ENCODE measurements around the gene PCOLCE2.

Gene PCOLCE2

DNA sequence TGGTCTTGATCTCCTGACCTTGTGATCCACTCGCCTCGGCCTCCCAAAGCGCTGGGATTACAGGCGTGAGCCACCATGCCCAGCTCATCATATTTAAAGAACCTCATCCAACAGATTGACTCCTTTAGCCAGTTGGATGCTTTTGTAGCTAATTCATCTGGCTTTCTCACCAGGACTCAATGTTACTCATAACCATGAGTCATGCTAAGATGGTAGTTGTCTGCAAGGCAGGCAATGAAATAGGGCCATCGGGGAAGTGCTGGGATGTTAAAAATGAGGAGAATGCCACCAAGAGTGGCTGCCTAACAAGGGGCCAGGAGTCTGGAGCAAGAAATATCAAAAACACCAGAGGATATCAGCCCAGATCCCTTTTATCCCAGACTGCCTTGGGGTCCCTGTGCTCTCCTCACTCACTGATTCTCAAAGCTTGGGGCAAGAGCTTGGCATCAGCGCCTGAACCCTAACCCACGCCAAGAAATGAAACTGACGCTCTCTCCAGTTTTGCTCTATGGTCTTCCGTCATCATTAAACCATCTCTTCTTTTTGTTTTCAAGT lies 7.4 kb upstream of the PCOLCE2 start:
- Histone ChIP-seq H3K4me2 (ENCODE audit: insufficient read depth, low read length) (no peak overlapping the region), H3K4me3 (ENCODE audit: low read depth in 1 of 2, low read length in 2 of 2) (no peak overlapping the region), H3K79me2 (ENCODE audit: insufficient read depth, low read length) (no peaks in the 10 kb centered on the region), H2AFZ (ENCODE audit: low read depth, low read length) (no peak overlapping the region), H3K27ac (ENCODE audit: low read length) (no peak overlapping the region), H3K9me3 (ENCODE audit: insufficient read depth, low read length, severe bottlenecking) (no peaks in the 10 kb centered on the region), H3K4me1 (ENCODE audit: insufficient read depth, low read length) (no peaks in the 10 kb centered on the region), H3K27me3 (ENCODE audit: insufficient read depth, low read length, poor library complexity) (peaks cover 10% of the 10 kb centered on the region), H3K36me3 (ENCODE audit: insufficient read depth, low read length) (no peaks in the 10 kb centered on the region), H4K20me1 (ENCODE audit: insufficient read depth, low read length) (no peaks in the 10 kb centered on the region), H3K9ac (ENCODE audit: low read depth, low read length) (no peak overlapping the region)
- no peak for DNase-seq
- no peak for ATAC-seq (ENCODE audit: insufficient read depth, low read depth)
- no peak for TF ChIP-seq CTCF (IDR thresholded peaks at IDR 0.05; ENCODE audit: borderline replicate concordance, extremely low read depth, low read length, poor library complexity, severe bottlenecking)
- no peak for TF ChIP-seq EZH2 (IDR thresholded peaks at IDR 0.05; ENCODE audit: borderline replicate concordance, low read depth, low read length, severe bottlenecking)

DNA sequence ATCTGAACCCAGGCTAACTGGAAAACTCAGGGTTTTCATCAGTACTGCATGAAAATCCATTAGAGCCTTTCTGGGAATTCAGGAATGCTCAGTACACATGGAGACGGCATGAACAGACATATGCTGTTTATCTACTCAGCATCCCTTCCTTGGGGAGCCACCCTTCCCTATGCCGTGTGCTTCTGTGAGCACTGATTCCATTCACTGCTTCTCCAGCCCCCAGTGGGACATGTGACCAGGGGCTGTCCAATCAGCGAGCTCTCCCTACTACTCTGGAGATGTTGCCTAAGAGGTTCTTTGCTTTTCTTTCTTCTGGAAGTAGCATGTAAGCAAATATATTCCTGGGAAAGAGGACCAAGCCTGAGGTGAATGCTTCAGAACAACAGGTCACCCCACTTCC lies 5.6 kb upstream of the PCOLCE2 start:
- Histone ChIP-seq H3K4me3 (ENCODE audit: low read depth in 1 of 2, low read length in 2 of 2) (no peak overlapping the region), H3K27me3 (ENCODE audit: insufficient read depth, low read length, poor library complexity) (peaks cover 4% of the 10 kb centered on the region), H3K4me1 (ENCODE audit: insufficient read depth, low read length) (no peaks in the 10 kb centered on the region), H3K9ac (ENCODE audit: low read depth, low read length) (no peak overlapping the region), H4K20me1 (ENCODE audit: insufficient read depth, low read length) (no peaks in the 10 kb centered on the region), H3K9me3 (ENCODE audit: insufficient read depth, low read length, severe bottlenecking) (no peaks in the 10 kb centered on the region), H3K4me2 (ENCODE audit: insufficient read depth, low read length) (no peak overlapping the region), H2AFZ (ENCODE audit: low read depth, low read length) (no peak overlapping the region), H3K79me2 (ENCODE audit: insufficient read depth, low read length) (no peaks in the 10 kb centered on the region), H3K27ac (ENCODE audit: low read length) (no peak overlapping the region), H3K36me3 (ENCODE audit: insufficient read depth, low read length) (no peaks in the 10 kb centered on the region)
- no peak for DNase-seq
- TF ChIP-seq CTCF (IDR thresholded peaks at IDR 0.05; ENCODE audit: borderline replicate concordance, extremely low read depth, low read length, poor library complexity, severe bottlenecking) = no peak
- TF ChIP-seq EZH2 (IDR thresholded peaks at IDR 0.05; ENCODE audit: borderline replicate concordance, low read depth, low read length, severe bottlenecking) = no peak
- ATAC-seq (ENCODE audit: insufficient read depth, low read depth) = no peak

GRCh38 chr3:142892714-142893113 lies 3.8 kb upstream of the PCOLCE2 start:
- H3K4me3 ChIP-seq (ENCODE audit: low read depth in 1 of 2, low read length in 2 of 2) = no peak overlapping the region
- TF ChIP-seq CTCF (IDR thresholded peaks at IDR 0.05; ENCODE audit: borderline replicate concordance, extremely low read depth, low read length, poor library complexity, severe bottlenecking) (no peak), EZH2 (IDR thresholded peaks at IDR 0.05; ENCODE audit: borderline replicate concordance, low read depth, low read length, severe bottlenecking) (no peak)
- H3K27me3 ChIP-seq (ENCODE audit: insufficient read depth, low read length, poor library complexity) = peaks cover under 1% of the 10 kb centered on the region
- H3K36me3 ChIP-seq (ENCODE audit: insufficient read depth, low read length) = no peaks in the 10 kb centered on the region
- no peak overlapping the region for H3K4me2 ChIP-seq (ENCODE audit: insufficient read depth, low read length)
- H3K9me3 ChIP-seq (ENCODE audit: insufficient read depth, low read length, severe bottlenecking) = no peaks in the 10 kb centered on the region
- no peak overlapping the region for H2AFZ ChIP-seq (ENCODE audit: low read depth, low read length)
- H3K4me1 ChIP-seq (ENCODE audit: insufficient read depth, low read length) = no peaks in the 10 kb centered on the region
- no peak overlapping the region for H3K9ac ChIP-seq (ENCODE audit: low read depth, low read length)
- DNase-seq (no peak), ATAC-seq (ENCODE audit: insufficient read depth, low read depth) (no peak)
- no peaks in the 10 kb centered on the region for H3K79me2 ChIP-seq (ENCODE audit: insufficient read depth, low read length)
- H4K20me1 ChIP-seq (ENCODE audit: insufficient read depth, low read length) = no peaks in the 10 kb centered on the region
- no peak overlapping the region for H3K27ac ChIP-seq (ENCODE audit: low read length)

GRCh38 chr3:142890592-142890991 lies 1.7 kb upstream of the PCOLCE2 start:
- DNase-seq = no peak
- Histone ChIP-seq H3K4me2 (ENCODE audit: insufficient read depth, low read length) (no peak overlapping the region), H3K79me2 (ENCODE audit: insufficient read depth, low read length) (no peaks in the 10 kb centered on the region), H3K27ac (ENCODE audit: low read length) (no peak overlapping the region), H3K36me3 (ENCODE audit: insufficient read depth, low read length) (no peaks in the 10 kb centered on the region), H2AFZ (ENCODE audit: low read depth, low read length) (no peak overlapping the region), H3K9ac (ENCODE audit: low read depth, low read length) (no peak overlapping the region), H3K4me3 (ENCODE audit: low read depth in 1 of 2, low read length in 2 of 2) (no peak overlapping the region), H4K20me1 (ENCODE audit: insufficient read depth, low read length) (no peaks in the 10 kb centered on the region), H3K4me1 (ENCODE audit: insufficient read depth, low read length) (no peaks in the 10 kb centered on the region), H3K9me3 (ENCODE audit: insufficient read depth, low read length, severe bottlenecking) (no peaks in the 10 kb centered on the region), H3K27me3 (ENCODE audit: insufficient read depth, low read length, poor library complexity) (no peaks in the 10 kb centered on the region)
- no peak for TF ChIP-seq CTCF (IDR thresholded peaks at IDR 0.05; ENCODE audit: borderline replicate concordance, extremely low read depth, low read length, poor library complexity, severe bottlenecking)
- TF ChIP-seq EZH2 (IDR thresholded peaks at IDR 0.05; ENCODE audit: borderline replicate concordance, low read depth, low read length, severe bottlenecking) = no peak
- ATAC-seq (ENCODE audit: insufficient read depth, low read depth) = no peak
